Activated CD4-positive, alpha-beta memory T cell treated with anti-CD3 and anti-CD28 coated beads for 36 hours (primary cell): ENCODE measurements around the gene GSTCD. TPM values are rescaled to one million over a fixed set of nuclear protein-coding genes. Genes with fewer than 3 reads are reported as not detected.
"Not testable (repeated sequence)": the region's sequence is repeated elsewhere in the genome, so short reads cannot be mapped to it uniquely, and the experiment has no call there.

Experiments
- CTCF ChIA-PET: fragments of 350-600 bp; sonication (Branson Sonifier 250); formaldehyde crosslinking; loops from one replicate; lab custom pipeline; 2021; ENCODE audit warnings: antibody characterized with exemption, inconsistent platforms; lab: Charles Lee
- POLR2A ChIA-PET: fragments of 350-600 bp; sonication (Branson Sonifier 250); formaldehyde crosslinking; loops from one replicate; lab custom pipeline; 2021; ENCODE audit warnings: antibody characterized with exemption; lab: Charles Lee
- DNase-seq: peaks from one replicate; pipeline ENCODE4 v3.0.0-alpha.2; 2020
- H3K27ac Mint-ChIP-seq: one replicate; pipeline ENCODE4 v1.8.0; 2021; ENCODE audit warnings: mixed read lengths
- H3K27me3 Mint-ChIP-seq: one replicate; pipeline ENCODE4 v1.8.0; 2021; ENCODE audit warnings: mixed read lengths
- H3K36me3 Mint-ChIP-seq: one replicate; pipeline ENCODE4 v1.8.0; 2021; ENCODE audit warnings: mixed read lengths
- H3K4me1 Mint-ChIP-seq: one replicate; pipeline ENCODE4 v1.8.0; 2021; ENCODE audit warnings: low read depth, mixed read lengths
- H3K4me3 Mint-ChIP-seq: one replicate; pipeline ENCODE4 v1.8.0; 2021; ENCODE audit warnings: mild to moderate bottlenecking, mixed read lengths
- H3K9me3 Mint-ChIP-seq: one replicate; pipeline ENCODE4 v1.8.0; 2021; ENCODE audit warnings: mixed read lengths
- intact Hi-C: fragments of 100-400 bp; cut with micrococcal nuclease; formaldehyde crosslinking; loops from one replicate; pipeline ENCODE4 v1.15.1; 2023
- total RNA-seq, 2 experiments: library from RNA; stranded (reverse); gene quantifications; one replicate each; pipeline ENCODE4 v1.2.3, GENCODE V29; 2021

GSTCD gene
- total RNA-seq, 2 experiments from 2014 or later = 15.2 to 16.7 TPM

GRCh38 chr4:105694812-105695211 lies 13.8 kb upstream of the GSTCD start:
- POLR2A ChIA-PET, H3K27ac Mint-ChIP-seq, intact Hi-C loops, H3K27me3 Mint-ChIP-seq, DNase-seq, CTCF ChIA-PET, H3K4me3 Mint-ChIP-seq, H3K9me3 Mint-ChIP-seq, H3K4me1 Mint-ChIP-seq: not testable (repeated sequence)
- H3K36me3 Mint-ChIP-seq = peaks cover 32% of the 10 kb centered on the region

- POLR2A ChIA-PET, DNase-seq, CTCF ChIA-PET, intact Hi-C loops, H3K4me3 Mint-ChIP-seq, H3K27ac Mint-ChIP-seq, H3K4me1 Mint-ChIP-seq, H3K9me3 Mint-ChIP-seq, H3K27me3 Mint-ChIP-seq: not testable (repeated sequence)
- peaks cover 33% of the 10 kb centered on the region for H3K36me3 Mint-ChIP-seq
Observed at GRCh38 chr4:105695832-105696231, 12.8 kb upstream of the GSTCD start.

DNA sequence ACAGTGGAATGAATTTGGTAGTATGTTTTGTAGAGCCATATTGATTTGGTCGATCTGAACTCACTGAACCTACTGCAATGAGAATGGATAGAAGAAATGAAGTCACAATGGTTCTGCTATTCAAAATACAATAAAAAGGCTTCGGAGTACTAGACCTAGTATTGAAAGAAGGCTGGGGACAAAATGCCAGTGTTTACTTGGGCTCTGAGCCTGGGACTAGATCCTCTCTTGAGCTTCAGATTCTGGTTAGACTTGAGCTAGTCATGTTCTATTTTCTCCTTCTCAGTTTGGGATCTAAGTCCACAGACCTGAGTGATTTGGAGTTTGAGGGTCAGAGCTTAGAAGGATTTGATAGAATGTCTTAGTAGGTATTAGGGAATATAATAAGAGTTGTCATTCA lies 10.0 kb upstream of the GSTCD start:
- H3K27ac Mint-ChIP-seq = no peak overlapping the region
- intact Hi-C loops = no loop called here
- POLR2A ChIA-PET = no interaction called here
- H3K36me3 Mint-ChIP-seq = peaks cover 21% of the 10 kb centered on the region
- H3K9me3 Mint-ChIP-seq = no peaks in the 10 kb centered on the region
- CTCF ChIA-PET = no interaction called here
- H3K4me3 Mint-ChIP-seq = no peak overlapping the region
- H3K27me3 Mint-ChIP-seq = no peaks in the 10 kb centered on the region
- DNase-seq = no peak
- peaks cover 7% of the 10 kb centered on the region for H3K4me1 Mint-ChIP-seq

DNA sequence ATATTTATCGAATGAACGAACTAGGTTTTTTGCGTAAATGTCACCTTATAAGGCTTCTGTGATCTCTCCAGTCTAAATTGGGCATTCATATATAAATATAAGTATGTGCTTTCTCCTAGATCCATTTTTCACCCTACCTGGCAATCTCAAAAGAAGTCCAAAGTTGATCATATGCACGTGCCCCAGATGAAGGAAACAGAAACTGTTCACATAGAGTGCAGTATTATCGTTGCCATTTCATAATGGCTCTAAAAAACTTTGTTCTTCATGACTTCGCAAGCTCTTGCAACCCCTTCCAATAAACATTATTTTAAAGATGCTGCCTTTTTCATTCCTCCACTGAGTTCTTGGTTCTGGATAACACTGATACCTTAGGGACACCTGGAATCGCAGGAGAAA lies 803 bp upstream of the GSTCD start:
- peak overlapping the region; percentile 86 for H3K27ac Mint-ChIP-seq
- H3K27me3 Mint-ChIP-seq = no peaks in the 10 kb centered on the region
- no peaks in the 10 kb centered on the region for H3K9me3 Mint-ChIP-seq
- peak overlapping the region; percentile 98 for H3K4me3 Mint-ChIP-seq
- no peak for DNase-seq
- POLR2A ChIA-PET = no interaction called here
- intact Hi-C loops = loop anchor here (1.0 to 10.0 kb wide), 6 partner anchors 234 to 647 kb away; partner anchors contain the start of gene TET2
- peaks cover 5% of the 10 kb centered on the region for H3K36me3 Mint-ChIP-seq
- H3K4me1 Mint-ChIP-seq = peaks cover 27% of the 10 kb centered on the region
- CTCF ChIA-PET = interaction anchor here (1.2 to 1.4 kb wide), 2 partner anchors 9 to 561 kb away, joined by 3 read pairs; partner anchors contain the start of gene TET2

DNA sequence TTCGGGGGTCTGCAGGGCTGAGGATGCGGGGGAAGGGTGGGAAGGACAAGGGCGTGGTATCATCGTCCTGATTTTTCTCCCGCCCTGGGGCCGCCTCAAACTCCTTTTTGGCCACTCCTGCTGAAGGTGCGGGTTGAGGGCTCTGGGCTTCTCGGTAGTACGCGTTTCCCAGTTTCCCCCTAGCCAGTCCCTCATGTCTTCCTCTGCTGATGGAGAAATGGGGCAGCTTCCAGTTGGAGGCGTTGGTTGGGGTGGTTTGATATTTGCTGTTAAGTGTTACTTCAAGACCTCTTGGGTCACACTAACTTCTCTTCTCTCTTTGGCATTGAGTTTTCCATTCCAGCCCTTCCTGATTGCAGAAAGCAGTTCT lies 482 bp downstream of the GSTCD start:
- peak overlapping the region; percentile 26 for H3K27ac Mint-ChIP-seq
- POLR2A ChIA-PET = no interaction called here
- H3K9me3 Mint-ChIP-seq = no peaks in the 10 kb centered on the region
- intact Hi-C loops = loop anchor here (2.0 to 10.0 kb wide), 5 partner anchors 402 to 648 kb away; partner anchors contain the start of gene TET2
- peaks cover 27% of the 10 kb centered on the region for H3K4me1 Mint-ChIP-seq
- CTCF ChIA-PET = interaction anchor here (1.1 kb wide), 1 partner anchor 11 kb away, joined by 3 read pairs; no protein-coding TSS in a partner anchor
- H3K36me3 Mint-ChIP-seq = peaks cover 5% of the 10 kb centered on the region
- H3K27me3 Mint-ChIP-seq = no peaks in the 10 kb centered on the region
- peak overlapping the region; percentile 98 for H3K4me3 Mint-ChIP-seq
- no peak for DNase-seq

DNA sequence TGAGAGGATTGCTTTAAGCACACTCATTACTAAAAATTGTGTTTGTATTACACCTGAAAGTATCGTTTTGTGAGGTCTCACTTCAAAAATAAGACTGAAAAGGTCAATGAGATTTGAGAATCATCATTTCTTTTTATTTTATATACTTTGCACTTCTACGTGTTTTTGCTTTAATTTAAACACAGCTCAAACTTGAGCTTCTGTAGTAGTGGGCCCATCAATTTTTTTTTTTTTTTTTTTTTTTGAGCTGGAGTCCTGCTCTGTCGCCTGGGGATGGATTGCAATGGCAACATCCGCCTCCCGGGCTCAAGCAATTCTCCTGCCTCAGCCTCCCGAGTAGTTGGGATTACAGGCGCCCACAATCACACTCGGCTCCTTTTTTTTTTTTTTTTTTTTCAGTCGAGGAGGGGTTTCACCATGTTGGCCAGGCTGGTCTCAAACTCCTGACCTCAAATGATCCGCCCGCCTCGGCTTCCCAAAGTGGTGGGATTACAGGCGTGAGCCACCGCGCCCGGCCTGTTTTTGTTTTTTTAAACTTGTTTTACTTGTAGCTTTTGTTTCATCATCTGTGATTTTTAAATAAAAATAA lies 1.5 kb downstream of the GSTCD start:
- H3K4me3 Mint-ChIP-seq = peak overlapping the region; percentile 98
- intact Hi-C loops = no loop called here
- no peak overlapping the region for H3K27ac Mint-ChIP-seq

DNA sequence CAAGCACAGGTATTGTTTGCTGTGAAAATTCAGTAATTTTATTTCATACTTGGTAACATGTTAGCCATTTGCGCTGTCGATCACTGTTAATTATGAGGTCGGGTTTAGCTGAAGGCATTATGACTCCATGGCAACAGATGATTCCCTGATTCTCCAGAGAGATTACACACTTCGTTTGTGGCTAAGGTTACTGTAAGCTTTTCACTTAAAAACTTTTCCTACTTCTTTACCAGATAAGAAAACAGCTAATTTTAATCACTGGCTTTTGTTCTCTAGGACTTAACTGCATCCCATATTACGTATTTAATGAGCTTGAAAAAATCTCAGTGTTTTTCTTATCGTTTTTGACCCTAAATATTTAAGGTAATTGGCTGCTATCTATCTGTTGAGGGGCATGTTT lies 2.1 kb downstream of the GSTCD start:
- CTCF ChIA-PET = interaction anchor here (0.6 to 1.7 kb wide), 2 partner anchors 10 to 1222 kb away, joined by 3 read pairs; no protein-coding TSS in a partner anchor

More for the DNA sequence above, 1.5 kb downstream of the GSTCD start:
- H3K9me3 Mint-ChIP-seq = no peaks in the 10 kb centered on the region
- ChIA-PET POLR2A (no interaction called here), CTCF (interaction anchor here (0.6 to 1.7 kb wide), 4 partner anchors 9 to 1221 kb away, joined by 3 read pairs; partner anchors contain the start of gene PPA2)
- DNase-seq = no peak
- H3K36me3 Mint-ChIP-seq = peaks cover 5% of the 10 kb centered on the region
- peaks cover 27% of the 10 kb centered on the region for H3K4me1 Mint-ChIP-seq
- no peaks in the 10 kb centered on the region for H3K27me3 Mint-ChIP-seq

GRCh38 chr4:105712766-105713165 lies 4.2 kb downstream of the GSTCD start:
- peaks cover 2% of the 10 kb centered on the region for H3K36me3 Mint-ChIP-seq
- intact Hi-C loops = no loop called here
- H3K4me3 Mint-ChIP-seq = no peak overlapping the region

More for the DNA sequence above, 2.1 kb downstream of the GSTCD start:
- POLR2A ChIA-PET = no interaction called here
- peaks cover 25% of the 10 kb centered on the region for H3K4me1 Mint-ChIP-seq
- intact Hi-C loops = no loop called here
- H3K9me3 Mint-ChIP-seq = no peaks in the 10 kb centered on the region
- H3K36me3 Mint-ChIP-seq = peaks cover 5% of the 10 kb centered on the region
- no peaks in the 10 kb centered on the region for H3K27me3 Mint-ChIP-seq
- H3K4me3 Mint-ChIP-seq = no peak overlapping the region
- no peak overlapping the region for H3K27ac Mint-ChIP-seq
- DNase-seq = no peak

GRCh38 chr4:105714071-105714521 lies 5.5 kb downstream of the GSTCD start:
- no peak overlapping the region for H3K27ac Mint-ChIP-seq
- H3K4me3 Mint-ChIP-seq = no peak overlapping the region
- CTCF ChIA-PET = no interaction called here
- no peaks in the 10 kb centered on the region for H3K27me3 Mint-ChIP-seq
- DNase-seq = no peak
- H3K4me1 Mint-ChIP-seq = peaks cover 10% of the 10 kb centered on the region
- no peaks in the 10 kb centered on the region for H3K9me3 Mint-ChIP-seq
- H3K36me3 Mint-ChIP-seq = peaks cover 1% of the 10 kb centered on the region
- POLR2A ChIA-PET = no interaction called here
- intact Hi-C loops = no loop called here

More at GRCh38 chr4:105712766-105713165, 4.2 kb downstream of the GSTCD start:
- H3K4me1 Mint-ChIP-seq = peaks cover 11% of the 10 kb centered on the region
- CTCF ChIA-PET = no interaction called here
- no peaks in the 10 kb centered on the region for H3K27me3 Mint-ChIP-seq
- H3K27ac Mint-ChIP-seq = no peak overlapping the region
- POLR2A ChIA-PET = no interaction called here
- no peak for DNase-seq
- H3K9me3 Mint-ChIP-seq = no peaks in the 10 kb centered on the region

DNA sequence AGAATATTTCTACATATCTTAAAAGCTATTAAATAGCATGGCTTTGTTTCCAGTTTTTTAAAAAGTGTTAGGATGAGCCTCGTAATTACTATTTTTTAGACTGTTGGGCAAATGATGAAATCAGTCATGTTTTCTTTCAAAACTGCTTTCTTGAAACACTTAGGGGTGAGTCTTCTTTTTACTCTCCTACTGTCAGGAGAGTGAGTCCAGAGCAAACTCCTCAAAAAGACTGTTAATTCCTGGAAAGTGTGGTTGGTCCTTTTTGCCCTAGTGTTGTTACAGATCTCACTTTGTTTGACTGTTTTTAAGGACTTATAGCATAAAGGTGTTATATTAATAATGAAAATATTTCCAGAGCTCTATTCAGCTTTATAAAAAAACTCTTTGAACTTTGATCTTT lies 6.3 kb downstream of the GSTCD start:
- DNase-seq = no peak
- H3K4me1 Mint-ChIP-seq = peaks cover 3% of the 10 kb centered on the region
- no peak overlapping the region for H3K27ac Mint-ChIP-seq
- no peaks in the 10 kb centered on the region for H3K9me3 Mint-ChIP-seq
- ChIA-PET POLR2A (no interaction called here), CTCF (interaction anchor here (0.7 to 1.4 kb wide), 6 partner anchors 10 to 194 kb away, joined by 3 to 5 read pairs (median 4); no protein-coding TSS in a partner anchor)
- no peak overlapping the region for H3K4me3 Mint-ChIP-seq
- peaks cover 2% of the 10 kb centered on the region for H3K36me3 Mint-ChIP-seq
- intact Hi-C loops = loop anchor here (1.0 kb wide), 1 partner anchor 194 kb away; no protein-coding TSS in a partner anchor
- H3K27me3 Mint-ChIP-seq = no peaks in the 10 kb centered on the region

- peaks cover 3% of the 10 kb centered on the region for H3K4me1 Mint-ChIP-seq
- no peaks in the 10 kb centered on the region for H3K9me3 Mint-ChIP-seq
- H3K4me3 Mint-ChIP-seq = no peak overlapping the region
- ChIA-PET CTCF (interaction anchor here (0.7 to 1.4 kb wide), 6 partner anchors 11 to 195 kb away, joined by 3 to 5 read pairs (median 4); no protein-coding TSS in a partner anchor), POLR2A (no interaction called here)
- intact Hi-C loops = loop anchor here (1.0 kb wide), 1 partner anchor 194 kb away; no protein-coding TSS in a partner anchor
- no peak overlapping the region for H3K27ac Mint-ChIP-seq
- DNase-seq = no peak
- peaks cover 5% of the 10 kb centered on the region for H3K36me3 Mint-ChIP-seq
- no peaks in the 10 kb centered on the region for H3K27me3 Mint-ChIP-seq
Observed at GRCh38 chr4:105715692-105716278, 7.2 kb downstream of the GSTCD start.

GRCh38 chr4:105719204-105719603 lies 10.6 kb downstream of the GSTCD start:
- DNase-seq = no peak
- H3K4me1 Mint-ChIP-seq = peaks cover 3% of the 10 kb centered on the region
- no peak overlapping the region for H3K4me3 Mint-ChIP-seq
- H3K9me3 Mint-ChIP-seq = no peaks in the 10 kb centered on the region
- intact Hi-C loops = no loop called here
- peaks cover 7% of the 10 kb centered on the region for H3K36me3 Mint-ChIP-seq
- no peak overlapping the region for H3K27ac Mint-ChIP-seq
- POLR2A ChIA-PET = no interaction called here
- no peaks in the 10 kb centered on the region for H3K27me3 Mint-ChIP-seq
- CTCF ChIA-PET = interaction anchor here (1.1 kb wide), 1 partner anchor 10 kb away, joined by 3 read pairs; no protein-coding TSS in a partner anchor
